Endodermal cell (in vitro differentiated cells): ENCODE measurements around the gene TCF3. TPM values are rescaled to one million over a fixed set of nuclear protein-coding genes. Genes with fewer than 3 reads are reported as not detected.
"Not testable (repeated sequence)": the region's sequence is repeated elsewhere in the genome, so short reads cannot be mapped to it uniquely, and the experiment has no call there.

Experiments
- DNase-seq: peaks from one replicate; pipeline ENCODE4 v3.0.0-alpha.2; 2017
- H3K27ac ChIP-seq: 2 replicates; pipeline ENCODE4 v1.5.1; 2013; ENCODE audit warnings: mild to moderate bottlenecking, low read depth, low read length, moderate library complexity
- H3K27me3 ChIP-seq: 2 replicates; pipeline ENCODE4 v1.6.1; 2013; ENCODE audit warnings: mild to moderate bottlenecking, low read length, moderate library complexity; ENCODE audit not compliant: insufficient read depth, control insufficient read depth, poor library complexity, severe bottlenecking
- H3K36me3 ChIP-seq: 2 replicates; pipeline ENCODE4 v1.7.0; 2013; ENCODE audit warnings: mild to moderate bottlenecking, low read length, moderate library complexity; ENCODE audit not compliant: control insufficient read depth, insufficient read depth
- H3K4me1 ChIP-seq: one replicate; pipeline ENCODE4 v1.7.0; 2013; ENCODE audit warnings: low read length; ENCODE audit not compliant: control insufficient read depth, insufficient read depth
- H3K4me3 ChIP-seq: 2 replicates; pipeline ENCODE4 v1.5.1; 2013; ENCODE audit warnings: mild to moderate bottlenecking, low read length, moderate library complexity
- H3K9ac ChIP-seq: 2 replicates; pipeline ENCODE4 v1.6.1; 2013; ENCODE audit warnings: mild to moderate bottlenecking, low read length, moderate library complexity; ENCODE audit not compliant: poor library complexity, severe bottlenecking; ENCODE audit errors: extremely low read depth
- H3K9me3 ChIP-seq: 2 replicates; pipeline ENCODE4 v1.6.1; 2013; ENCODE audit warnings: mild to moderate bottlenecking, low read length, moderate library complexity; ENCODE audit not compliant: control insufficient read depth
- H3K27ac Mint-ChIP-seq: 2 replicates; pipeline ENCODE4 v1.8.0; 2020; ENCODE audit warnings: mixed read lengths
- H3K27me3 Mint-ChIP-seq: 2 replicates; pipeline ENCODE4 v1.8.0; 2021; ENCODE audit warnings: mild to moderate bottlenecking, mixed read lengths; ENCODE audit not compliant: insufficient read depth
- H3K36me3 Mint-ChIP-seq: 2 replicates; pipeline ENCODE4 v1.8.0; 2020; ENCODE audit warnings: low read depth, mixed read lengths
- H3K4me1 Mint-ChIP-seq: 2 replicates; pipeline ENCODE4 v1.8.0; 2020; ENCODE audit warnings: mixed read lengths
- H3K4me3 Mint-ChIP-seq: 2 replicates; pipeline ENCODE4 v1.8.0; 2020; ENCODE audit warnings: mild to moderate bottlenecking, moderate library complexity, mixed read lengths
- H3K9me3 Mint-ChIP-seq: 2 replicates; pipeline ENCODE4 v1.8.0; 2020; ENCODE audit warnings: mild to moderate bottlenecking, mixed read lengths
- WGBS, 2 experiments: methylation state at CpG; one replicate each; pipeline versions ENCODE4 v1.1.5 to v1.1.7; 2013; ENCODE audit warnings: missing lambda C conversion rate in 2 of 2, mixed read lengths in 1 of 2; ENCODE audit not compliant: insufficient coverage in 1 of 2, insufficient read length in 1 of 2; 5-methylcytosine and 5-hydroxymethylcytosine counted together
- total RNA-seq, 2 donors: library from RNA; stranded (reverse); fragmentation: NEBNext Ultra II Directional in 1 of 2; extraction: Animal tissue kit (Norgen Biotek cat#: 25700) in 1 of 2; gene quantifications; 2 replicates in 1 of 2; 3 replicates in 1 of 2; pipeline ENCODE4 v1.2.1, GENCODE V29; 2021
- TF ChIP-seq, protein P1 (sequence below): fragments of 200-600 bp; sonication (generic); conservative IDR thresholded peaks from 2 replicates; pipeline ENCODE4 v1.5.0; 2021; ENCODE audit warnings: antibody characterized with exemption, mild to moderate bottlenecking

The TCF3 gene
- total RNA-seq, 2 donors from 2014 or later: 233 to 268 TPM

DNA sequence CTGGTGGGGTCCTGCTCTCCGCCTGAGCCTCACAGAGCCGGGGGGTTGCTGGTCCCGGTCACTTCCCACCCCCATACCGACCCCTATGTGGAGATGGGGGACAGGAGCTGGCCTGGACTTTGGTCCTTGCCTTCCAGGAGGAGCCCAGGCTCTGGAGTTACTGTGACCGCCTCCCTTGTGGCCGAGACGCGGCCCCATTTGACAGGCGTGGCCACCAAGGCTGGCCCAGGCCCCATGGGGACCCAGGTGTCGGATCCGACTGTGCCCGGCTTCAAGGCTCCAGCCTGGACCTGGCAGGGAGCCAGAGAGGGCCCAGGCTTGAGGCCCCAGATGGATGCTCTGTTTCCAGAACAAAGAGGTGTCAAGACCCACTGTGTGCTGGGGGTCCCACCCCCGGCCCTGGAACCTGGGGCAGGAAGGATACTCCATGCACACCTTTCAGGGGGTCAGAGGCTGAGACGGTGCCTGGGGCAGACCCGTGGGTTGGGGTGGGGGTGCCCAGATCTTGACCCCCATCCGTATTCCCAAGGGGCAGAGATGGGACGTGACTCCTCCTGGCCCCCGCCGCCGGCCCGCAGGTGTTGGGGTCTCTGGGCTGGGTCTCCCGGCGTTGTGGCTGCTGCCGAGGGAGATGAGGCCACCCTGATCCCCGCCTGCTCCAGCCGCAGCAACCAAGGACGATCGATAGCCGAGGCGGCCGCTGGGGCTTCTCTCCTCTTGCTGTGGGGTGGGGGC is 47.8 kb upstream of the TCF3 start:
- Histone ChIP-seq H3K4me1 (no peaks in the 10 kb centered on the region), H3K9ac (no peak overlapping the region), H3K27ac (no peak overlapping the region), H3K9me3 (no peaks in the 10 kb centered on the region), H3K4me3 (no peak overlapping the region), H3K27me3 (peaks cover 11% of the 10 kb centered on the region), H3K36me3 (no peaks in the 10 kb centered on the region)
- Mint-ChIP-seq H3K4me1 (no peaks in the 10 kb centered on the region), H3K9me3 (peaks cover 12% of the 10 kb centered on the region), H3K27me3 (peaks cover 44% of the 10 kb centered on the region), H3K27ac (no peak overlapping the region), H3K4me3 (no peak overlapping the region), H3K36me3 (no peaks in the 10 kb centered on the region)
- DNase-seq: no peak
- WGBS, 2 experiments: 89 to 97% methylated on average over 9 to 31 of the region's 31 CpGs
- TF ChIP-seq, protein P1, sequence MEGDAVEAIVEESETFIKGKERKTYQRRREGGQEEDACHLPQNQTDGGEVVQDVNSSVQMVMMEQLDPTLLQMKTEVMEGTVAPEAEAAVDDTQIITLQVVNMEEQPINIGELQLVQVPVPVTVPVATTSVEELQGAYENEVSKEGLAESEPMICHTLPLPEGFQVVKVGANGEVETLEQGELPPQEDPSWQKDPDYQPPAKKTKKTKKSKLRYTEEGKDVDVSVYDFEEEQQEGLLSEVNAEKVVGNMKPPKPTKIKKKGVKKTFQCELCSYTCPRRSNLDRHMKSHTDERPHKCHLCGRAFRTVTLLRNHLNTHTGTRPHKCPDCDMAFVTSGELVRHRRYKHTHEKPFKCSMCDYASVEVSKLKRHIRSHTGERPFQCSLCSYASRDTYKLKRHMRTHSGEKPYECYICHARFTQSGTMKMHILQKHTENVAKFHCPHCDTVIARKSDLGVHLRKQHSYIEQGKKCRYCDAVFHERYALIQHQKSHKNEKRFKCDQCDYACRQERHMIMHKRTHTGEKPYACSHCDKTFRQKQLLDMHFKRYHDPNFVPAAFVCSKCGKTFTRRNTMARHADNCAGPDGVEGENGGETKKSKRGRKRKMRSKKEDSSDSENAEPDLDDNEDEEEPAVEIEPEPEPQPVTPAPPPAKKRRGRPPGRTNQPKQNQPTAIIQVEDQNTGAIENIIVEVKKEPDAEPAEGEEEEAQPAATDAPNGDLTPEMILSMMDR: no peak

DNA sequence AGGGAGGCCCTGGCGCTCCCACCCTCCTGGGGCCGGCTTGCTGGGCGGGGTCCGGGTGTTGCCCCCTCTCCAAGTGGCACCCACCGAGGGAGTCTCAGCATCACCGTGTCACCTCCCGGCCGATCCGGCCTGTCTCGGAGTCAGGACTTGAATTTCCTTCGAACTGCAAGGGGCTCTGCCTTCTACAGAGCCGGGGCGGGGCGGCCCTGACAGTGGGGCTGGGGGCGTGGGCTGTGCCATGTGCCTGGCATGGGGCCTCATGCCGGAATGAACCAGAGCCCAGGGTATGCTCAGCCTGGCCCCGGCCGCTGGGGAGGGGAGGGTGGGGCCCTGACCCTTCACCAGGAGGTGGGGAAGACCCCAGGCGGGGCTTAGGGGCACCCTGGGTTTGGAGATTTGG is 47.0 kb upstream of the TCF3 start:
- H3K9me3 ChIP-seq: no peaks in the 10 kb centered on the region
- Mint-ChIP-seq H3K9me3 (peaks cover 18% of the 10 kb centered on the region), H3K27ac (no peak overlapping the region), H3K4me1 (no peaks in the 10 kb centered on the region), H3K4me3 (no peak overlapping the region), H3K27me3 (peaks cover 44% of the 10 kb centered on the region), H3K36me3 (no peaks in the 10 kb centered on the region)
- no peak overlapping the region for H3K4me3 ChIP-seq
- H3K27ac ChIP-seq: no peak overlapping the region
- no peaks in the 10 kb centered on the region for H3K4me1 ChIP-seq
- WGBS, 2 experiments: 89 to 90% methylated on average over 10 to 19 of the region's 19 CpGs
- no peak overlapping the region for H3K9ac ChIP-seq
- H3K27me3 ChIP-seq: peaks cover 16% of the 10 kb centered on the region
- H3K36me3 ChIP-seq: no peaks in the 10 kb centered on the region
- no peak for DNase-seq
- TF ChIP-seq, protein P1: no peak

DNA sequence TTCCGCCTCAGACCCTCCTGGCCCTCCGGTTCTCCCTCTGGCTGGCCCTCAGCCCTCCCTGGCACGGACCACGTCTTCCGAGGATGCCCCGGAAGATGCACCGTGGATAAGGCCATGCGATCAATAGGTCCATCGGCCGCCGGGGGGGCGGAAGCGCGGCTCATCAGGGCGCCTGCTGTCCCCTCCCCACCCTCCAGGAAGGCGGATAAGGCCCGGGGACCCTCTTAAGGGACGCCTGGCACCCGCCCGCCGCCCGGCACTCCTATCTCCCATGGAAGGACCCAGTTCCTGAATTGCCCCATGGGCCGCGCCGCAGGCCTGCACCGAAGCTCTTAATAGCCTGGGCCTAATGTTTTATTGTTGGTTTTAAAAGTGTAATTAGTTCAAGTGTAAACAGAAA is 46.2 kb upstream of the TCF3 start:
- WGBS, 2 experiments: 90 to 93% methylated on average over 14 to 26 of the region's 26 CpGs
- Histone ChIP-seq H3K9me3 (no peaks in the 10 kb centered on the region), H3K27ac (no peak overlapping the region), H3K27me3 (peaks cover 21% of the 10 kb centered on the region), H3K4me3 (no peak overlapping the region), H3K36me3 (no peaks in the 10 kb centered on the region), H3K4me1 (no peaks in the 10 kb centered on the region), H3K9ac (no peak overlapping the region)
- no peaks in the 10 kb centered on the region for H3K36me3 Mint-ChIP-seq
- H3K27me3 Mint-ChIP-seq: peaks cover 48% of the 10 kb centered on the region
- H3K27ac Mint-ChIP-seq: no peak overlapping the region
- peaks cover 24% of the 10 kb centered on the region for H3K9me3 Mint-ChIP-seq
- no peak for DNase-seq
- TF ChIP-seq, protein P1: no peak
- H3K4me3 Mint-ChIP-seq: no peak overlapping the region
- no peaks in the 10 kb centered on the region for H3K4me1 Mint-ChIP-seq

DNA sequence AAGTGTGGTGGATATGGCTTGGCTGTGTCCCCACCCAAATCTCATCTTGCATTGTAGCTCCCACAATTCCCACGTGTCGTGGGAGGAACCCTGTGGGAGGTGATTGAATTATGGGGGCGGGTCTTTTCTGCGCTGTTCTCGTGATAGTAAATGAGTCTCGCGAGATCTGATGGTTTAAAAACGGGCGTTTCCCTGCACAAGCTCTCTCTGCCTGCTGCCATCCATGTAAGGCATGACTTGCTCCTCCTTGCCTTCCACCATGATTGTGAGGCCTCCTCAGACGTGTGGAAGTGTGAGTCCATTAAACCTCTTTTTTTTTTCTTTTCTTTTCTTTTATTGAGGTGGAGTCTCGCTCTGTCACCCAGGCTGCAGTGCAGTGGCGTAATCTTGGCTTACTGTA is 43.1 kb upstream of the TCF3 start:
- peaks cover 24% of the 10 kb centered on the region for H3K9me3 Mint-ChIP-seq
- H3K27me3 Mint-ChIP-seq: peaks cover 60% of the 10 kb centered on the region
- H3K27ac ChIP-seq, H3K4me1 ChIP-seq, H3K27ac Mint-ChIP-seq, H3K9me3 ChIP-seq, H3K9ac ChIP-seq, H3K4me3 ChIP-seq, H3K36me3 ChIP-seq, DNase-seq, H3K4me1 Mint-ChIP-seq, H3K36me3 Mint-ChIP-seq, H3K4me3 Mint-ChIP-seq: not testable (repeated sequence)
- peaks cover 41% of the 10 kb centered on the region for H3K27me3 ChIP-seq
- WGBS, 2 experiments: 80 to 87% methylated on average over 12 of the region's 12 CpGs
